ENCODE measurements around the gene GJB6.

DNA sequence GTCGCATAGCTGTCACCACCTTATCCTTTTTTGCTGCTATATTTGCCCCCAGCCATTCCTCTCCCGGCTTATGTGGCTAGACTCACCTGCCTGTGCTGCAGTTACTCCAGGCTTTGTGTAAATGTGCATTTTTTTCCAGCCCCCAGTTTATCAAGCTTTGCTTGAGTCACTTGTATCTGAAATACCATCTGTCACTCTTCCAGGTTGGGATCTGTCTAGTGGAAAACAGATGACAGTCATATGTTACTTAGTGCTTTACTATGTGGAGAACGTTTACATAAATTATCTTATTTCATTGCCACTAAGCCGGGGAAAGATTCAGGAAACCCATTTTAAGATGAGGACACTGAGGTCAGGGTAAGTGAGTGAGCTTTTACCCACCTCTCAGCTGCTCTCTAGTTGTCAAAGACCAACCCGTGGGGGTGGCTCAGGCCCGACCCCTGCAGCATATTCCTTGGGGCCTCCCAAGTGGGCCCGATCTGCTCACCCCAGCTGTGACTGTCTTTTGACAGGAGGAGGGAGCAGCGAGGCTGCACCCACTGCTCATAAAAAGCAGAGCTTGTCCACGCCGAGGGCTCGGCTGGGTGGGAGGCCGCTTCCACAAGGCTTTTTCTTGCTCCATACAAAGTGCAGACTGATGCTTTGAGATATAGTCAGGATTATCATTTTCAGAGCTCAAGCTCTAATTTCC is 46.6 kb downstream of the GJB6 start:
- TF ChIP-seq, protein P1, sequence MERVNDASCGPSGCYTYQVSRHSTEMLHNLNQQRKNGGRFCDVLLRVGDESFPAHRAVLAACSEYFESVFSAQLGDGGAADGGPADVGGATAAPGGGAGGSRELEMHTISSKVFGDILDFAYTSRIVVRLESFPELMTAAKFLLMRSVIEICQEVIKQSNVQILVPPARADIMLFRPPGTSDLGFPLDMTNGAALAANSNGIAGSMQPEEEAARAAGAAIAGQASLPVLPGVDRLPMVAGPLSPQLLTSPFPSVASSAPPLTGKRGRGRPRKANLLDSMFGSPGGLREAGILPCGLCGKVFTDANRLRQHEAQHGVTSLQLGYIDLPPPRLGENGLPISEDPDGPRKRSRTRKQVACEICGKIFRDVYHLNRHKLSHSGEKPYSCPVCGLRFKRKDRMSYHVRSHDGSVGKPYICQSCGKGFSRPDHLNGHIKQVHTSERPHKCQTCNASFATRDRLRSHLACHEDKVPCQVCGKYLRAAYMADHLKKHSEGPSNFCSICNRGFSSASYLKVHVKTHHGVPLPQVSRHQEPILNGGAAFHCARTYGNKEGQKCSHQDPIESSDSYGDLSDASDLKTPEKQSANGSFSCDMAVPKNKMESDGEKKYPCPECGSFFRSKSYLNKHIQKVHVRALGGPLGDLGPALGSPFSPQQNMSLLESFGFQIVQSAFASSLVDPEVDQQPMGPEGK (CRISPR knock-in tag; IDR thresholded peaks at IDR 0.05; ENCODE audit: borderline replicate concordance) = no peak
- no peak for TF ChIP-seq SNAI2 (CRISPR knock-in tag; IDR thresholded peaks at IDR 0.05)
- no peak for TF ChIP-seq ZNF565 (CRISPR knock-in tag; conservative IDR thresholded peaks at IDR 0.05; ENCODE audit: low read depth)
- no peak for TF ChIP-seq TCF4 (CRISPR knock-in tag; IDR thresholded peaks at IDR 0.05; ENCODE audit: borderline replicate concordance)
- TF ChIP-seq, protein P2, sequence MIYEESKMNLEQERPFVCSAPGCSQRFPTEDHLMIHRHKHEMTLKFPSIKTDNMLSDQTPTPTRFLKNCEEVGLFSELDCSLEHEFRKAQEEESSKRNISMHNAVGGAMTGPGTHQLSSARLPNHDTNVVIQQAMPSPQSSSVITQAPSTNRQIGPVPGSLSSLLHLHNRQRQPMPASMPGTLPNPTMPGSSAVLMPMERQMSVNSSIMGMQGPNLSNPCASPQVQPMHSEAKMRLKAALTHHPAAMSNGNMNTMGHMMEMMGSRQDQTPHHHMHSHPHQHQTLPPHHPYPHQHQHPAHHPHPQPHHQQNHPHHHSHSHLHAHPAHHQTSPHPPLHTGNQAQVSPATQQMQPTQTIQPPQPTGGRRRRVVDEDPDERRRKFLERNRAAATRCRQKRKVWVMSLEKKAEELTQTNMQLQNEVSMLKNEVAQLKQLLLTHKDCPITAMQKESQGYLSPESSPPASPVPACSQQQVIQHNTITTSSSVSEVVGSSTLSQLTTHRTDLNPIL (CRISPR knock-in tag; IDR thresholded peaks at IDR 0.05; ENCODE audit: low read depth) = no peak
- TF ChIP-seq ZNF8 (CRISPR knock-in tag; IDR thresholded peaks at IDR 0.05) = no peak
- TF ChIP-seq ISL1 (CRISPR knock-in tag; IDR thresholded peaks at IDR 0.05) = no peak
- no peak for TF ChIP-seq ZFP3 (CRISPR knock-in tag; IDR thresholded peaks at IDR 0.05)

Measured in SK-N-SH treated with all-trans-retinoic acid at 6 μM for 48 hours (cell line).